Activated naive CD4-positive, alpha-beta T cell (primary cell): ENCODE data around the gene CCDC38.
"Not testable (repeated sequence)": the region's sequence is repeated elsewhere in the genome, so short reads cannot be mapped to it uniquely, and the experiment has no call there.

ENCODE experiments used
- DNase-seq, 4 experiments: peaks; one replicate each; lab custom pipeline; 2025; lab: John Stamatoyannopoulos, UW

CCDC38 gene

GRCh38 chr12:95882080-95882479 is 60.3 kb downstream of the CCDC38 start:
- no peak for DNase-seq

GRCh38 chr12:95881331-95881955 is 61.0 kb downstream of the CCDC38 start:
- no peak for DNase-seq

DNA sequence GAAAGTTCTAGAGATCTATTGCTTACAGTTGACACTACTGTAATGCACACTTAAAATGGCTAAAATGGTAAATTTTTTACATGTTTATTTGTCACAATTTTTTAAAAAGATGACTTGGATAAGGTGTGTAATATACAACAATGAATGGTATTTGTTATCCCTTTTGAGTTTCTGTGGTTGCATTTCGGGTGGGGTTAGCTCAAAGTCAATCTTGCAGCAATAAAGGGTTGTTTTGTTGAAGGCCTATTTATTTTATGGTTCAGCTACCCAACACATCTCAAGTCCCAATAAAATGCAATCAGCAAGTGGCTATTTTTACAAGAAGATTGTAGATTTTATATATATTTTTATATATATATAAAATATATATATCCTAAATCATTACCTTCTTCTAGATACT is 61.5 kb downstream of the CCDC38 start:
- no peak for DNase-seq

DNA sequence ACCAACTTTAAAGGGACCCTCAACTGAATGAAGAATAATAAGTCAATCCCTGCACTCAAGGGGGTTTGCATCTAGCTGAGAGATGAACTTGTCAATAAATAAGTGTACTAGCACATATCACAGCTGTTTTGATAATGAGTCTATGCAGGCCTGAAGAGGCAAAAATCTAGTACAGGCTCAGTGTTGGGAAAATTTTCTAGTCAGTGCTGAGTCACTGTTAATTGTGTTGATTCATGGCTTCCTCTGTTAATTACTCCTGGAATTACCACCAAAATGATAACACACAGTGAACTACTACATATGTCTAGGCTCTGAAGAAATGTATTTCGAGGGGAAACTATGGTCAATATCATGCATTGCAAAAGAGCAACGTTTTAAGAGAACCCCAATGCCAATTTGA is 64.8 kb downstream of the CCDC38 start:
- DNase-seq: no peak

GRCh38 chr12:95874452-95874851 is 68.0 kb downstream of the CCDC38 start:
- no peak for DNase-seq

DNA sequence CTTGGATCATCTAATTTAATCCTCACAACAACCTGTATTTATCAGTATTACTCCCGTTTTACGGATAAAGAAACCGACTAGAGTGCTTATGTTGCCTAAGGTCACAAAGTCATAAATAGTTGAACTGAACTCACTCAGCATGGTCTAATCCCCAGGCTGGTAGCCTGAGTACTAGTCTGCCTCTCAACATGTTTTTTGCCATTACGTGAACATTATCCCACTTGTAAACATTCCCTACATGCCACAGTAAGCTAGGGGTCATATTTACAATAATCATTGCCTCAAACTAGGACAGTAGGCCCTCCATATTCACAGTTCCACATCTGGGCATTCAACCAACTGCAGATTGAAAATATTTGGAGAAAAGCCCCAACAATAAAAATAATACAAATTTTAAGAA is 71.5 kb downstream of the CCDC38 start:
- no peak for DNase-seq

DNA sequence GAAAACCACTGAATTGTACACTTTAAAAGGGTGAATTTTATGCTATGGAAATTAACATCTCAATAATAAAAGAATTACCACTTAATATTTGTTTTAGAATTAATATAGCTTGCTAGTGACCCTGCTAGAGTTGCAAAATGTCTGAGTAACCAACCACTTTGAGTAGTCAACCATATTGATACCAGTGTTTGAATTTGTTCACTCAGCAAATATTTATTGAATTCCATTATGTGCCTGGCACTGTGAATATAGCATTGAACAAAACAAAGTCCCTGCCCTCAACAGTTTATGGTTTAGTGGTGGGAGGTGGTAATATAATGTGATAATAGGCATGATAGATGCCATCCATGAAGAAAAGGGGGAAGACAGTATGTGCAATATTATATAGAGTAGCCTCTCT is 79.1 kb downstream of the CCDC38 start:
- no peak for DNase-seq

- DNase-seq: no peak
These were observed 80.4 kb downstream of the CCDC38 start for GRCh38 chr12:95862038-95862437.

DNA sequence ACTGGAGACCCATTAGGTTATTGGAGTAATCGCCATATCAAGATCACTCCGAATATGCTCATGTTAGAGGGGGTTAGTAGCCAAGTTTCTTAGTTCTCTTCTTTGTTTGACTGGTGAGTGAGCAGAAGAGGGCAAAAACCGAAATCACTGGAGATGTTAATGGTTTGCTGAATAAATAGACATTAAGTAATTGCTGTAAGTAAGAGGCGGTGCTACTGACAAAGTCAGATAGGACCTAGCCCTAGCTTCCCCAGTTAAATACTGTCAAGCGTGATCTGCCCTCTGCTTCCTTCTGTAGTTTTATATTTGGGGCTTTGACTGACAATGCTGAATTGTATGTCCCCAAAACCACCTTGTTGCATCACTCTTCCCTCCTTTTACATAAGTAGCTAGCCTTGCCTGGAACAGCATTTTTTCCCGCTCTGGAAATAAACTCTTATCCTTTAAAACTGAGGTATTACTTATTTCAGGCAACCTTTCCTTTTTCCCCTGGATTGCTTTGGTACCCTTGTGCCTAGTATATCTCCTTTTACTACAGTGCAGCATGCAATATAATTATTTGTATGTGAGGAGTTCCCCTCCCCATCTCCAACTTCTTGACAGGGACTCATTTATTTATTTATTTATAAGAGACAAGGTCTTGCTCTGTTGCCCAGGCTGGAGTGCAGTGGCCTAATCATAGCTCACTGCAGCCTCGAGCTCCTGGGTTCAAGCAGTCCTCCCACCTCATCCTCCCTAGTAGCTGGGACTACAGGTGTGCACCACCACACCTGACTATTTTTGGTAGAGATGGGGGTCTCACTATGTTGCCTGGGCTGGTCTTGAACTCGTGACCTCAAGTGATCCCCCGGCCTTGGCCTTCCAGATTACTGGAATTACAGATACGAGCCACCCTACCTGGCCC is 82.2 kb downstream of the CCDC38 start:
- DNase-seq: no peak

- no peak for DNase-seq
These were observed 83.0 kb downstream of the CCDC38 start for GRCh38 chr12:95859344-95859816.

DNA sequence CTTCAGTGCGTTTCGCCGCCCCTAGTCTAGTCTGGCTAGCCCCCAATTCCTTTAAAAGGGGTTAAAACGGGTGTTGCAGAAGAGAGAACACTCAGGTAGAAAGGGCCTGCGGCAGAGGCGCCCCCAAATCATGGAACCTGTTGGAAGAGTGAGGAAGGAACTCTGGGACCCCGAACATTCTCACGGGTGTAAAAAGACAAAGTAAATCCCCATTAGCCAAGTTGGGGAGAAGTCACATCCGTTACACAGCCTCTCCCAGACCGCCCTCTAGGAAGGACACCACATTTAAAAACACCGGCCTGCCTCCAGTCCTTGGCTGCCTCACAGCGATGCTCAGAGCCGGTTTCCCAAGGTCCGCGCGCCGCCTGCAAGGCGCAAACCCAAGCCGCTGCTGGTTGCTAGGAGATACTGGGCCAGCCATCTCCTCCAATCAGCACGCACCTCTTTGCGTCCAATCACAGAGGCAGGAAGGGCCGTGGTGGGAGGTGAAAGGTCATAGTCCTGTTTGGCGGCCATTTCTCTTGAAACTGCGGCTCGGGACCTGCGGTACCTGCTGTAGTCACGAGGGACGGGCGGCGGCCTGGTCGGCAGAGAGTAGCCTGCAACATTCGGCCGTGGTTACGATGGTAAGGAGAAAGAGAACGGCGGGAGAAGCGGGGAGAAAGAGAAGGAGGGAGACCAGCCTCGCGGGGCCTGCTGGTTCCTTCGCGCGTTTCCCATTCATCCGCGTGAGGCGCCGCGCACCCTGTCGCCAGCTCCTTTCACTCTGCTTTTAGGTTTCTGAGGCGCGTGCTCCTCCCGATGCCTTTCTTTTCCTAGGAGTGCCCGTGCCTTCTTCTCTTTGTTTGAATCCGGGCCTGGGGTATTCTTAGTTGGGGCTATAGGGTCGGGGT is 83.7 kb downstream of the CCDC38 start, which contains the start of gene SNRPF:
TSS of gene SNRPF (plus strand) at position 502 of the 893 bp plus-strand sequence. CDS start at position 624, 122 bp downstream.
- DNase-seq: peak; percentile 83 to 89 (median 86)

GRCh38 chr12:95857799-95858198 is 84.6 kb downstream of the CCDC38 start:
- DNase-seq: no peak

GRCh38 chr12:95857156-95857555 is 85.3 kb downstream of the CCDC38 start:
- no peak for DNase-seq

DNA sequence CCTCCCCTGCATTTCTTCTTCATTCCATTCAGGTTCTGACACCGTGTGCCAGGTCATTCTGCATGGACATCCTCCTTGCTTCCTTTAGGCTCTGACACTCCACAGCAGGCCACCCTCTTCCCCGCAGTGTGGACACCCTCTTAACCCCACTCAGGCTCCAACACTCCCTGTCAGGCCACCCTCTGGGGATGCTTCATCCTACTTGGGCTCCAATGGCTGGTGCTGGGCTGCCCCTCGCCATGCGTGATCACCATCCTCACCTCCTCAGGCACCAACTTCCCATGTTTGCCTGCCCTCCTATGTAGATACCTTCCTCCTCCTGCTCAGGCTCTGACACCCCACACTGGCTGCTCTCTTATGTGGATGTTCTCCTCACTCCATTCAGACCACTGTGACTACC is 90.3 kb downstream of the CCDC38 start:
- no peak for DNase-seq

- DNase-seq: no peak
These were observed 90.8 kb downstream of the CCDC38 start for GRCh38 chr12:95851606-95852005.

DNA sequence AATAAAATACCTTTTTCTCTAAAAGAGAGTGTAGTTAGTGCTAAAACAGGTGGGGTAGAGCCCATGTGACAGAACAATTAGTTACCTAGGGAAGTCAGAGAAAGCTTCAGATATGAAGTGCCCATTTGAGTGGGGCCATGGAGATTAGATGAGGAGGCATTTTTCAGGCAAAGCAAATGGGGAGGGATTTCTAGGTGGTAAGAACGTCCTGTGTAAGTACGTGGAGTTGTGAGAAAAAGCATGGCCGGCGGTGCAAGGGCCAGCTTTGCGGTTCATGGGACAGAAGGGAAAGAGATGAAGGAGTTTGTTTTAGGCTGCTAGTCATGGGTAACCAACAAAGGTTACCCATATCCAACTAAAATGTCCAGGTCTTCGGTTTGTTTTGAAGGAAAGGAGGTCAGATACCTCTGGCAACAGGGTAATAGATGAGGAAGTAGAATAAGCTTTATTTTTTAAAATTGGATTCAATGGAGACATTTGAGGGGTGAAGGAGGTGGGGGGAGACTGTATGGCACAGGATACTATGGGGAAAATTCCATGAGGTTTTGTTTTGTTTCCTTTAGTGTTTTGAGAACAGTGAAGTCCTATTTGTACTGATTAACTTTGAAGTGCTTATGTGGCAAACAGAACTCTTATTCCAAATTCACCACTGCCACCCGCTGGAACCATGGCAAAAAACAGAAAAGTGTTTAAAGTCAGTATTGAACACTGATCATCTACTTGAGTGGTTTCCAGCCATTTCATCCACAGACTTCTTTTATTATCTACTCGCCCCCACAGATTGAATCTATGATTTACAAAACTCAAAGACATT is 93.6 kb downstream of the CCDC38 start:
- no peak for DNase-seq

DNA sequence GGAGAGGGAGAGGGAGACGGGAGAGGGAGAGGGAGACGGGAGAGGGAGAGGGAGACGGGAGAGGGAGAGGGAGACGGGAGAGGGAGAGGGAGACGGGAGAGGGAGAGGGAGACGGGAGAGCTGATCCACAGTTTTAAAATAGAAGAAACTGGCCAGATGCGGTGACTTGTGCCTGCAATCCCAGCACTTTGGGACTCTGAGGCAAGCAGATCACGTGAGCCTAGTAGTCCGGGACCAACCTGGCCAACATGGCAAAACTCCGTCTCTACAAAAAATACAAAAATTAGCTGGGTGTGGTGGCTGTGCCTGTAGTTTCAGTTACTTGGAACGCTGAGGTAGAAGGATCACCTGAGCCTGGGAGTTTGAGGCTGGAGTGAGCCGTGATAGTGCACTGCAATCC is 100.0 kb downstream of the CCDC38 start:
- DNase-seq: not testable (repeated sequence)

GRCh38 chr12:95838125-95838524 is 104.3 kb downstream of the CCDC38 start:
- DNase-seq: no peak

DNA sequence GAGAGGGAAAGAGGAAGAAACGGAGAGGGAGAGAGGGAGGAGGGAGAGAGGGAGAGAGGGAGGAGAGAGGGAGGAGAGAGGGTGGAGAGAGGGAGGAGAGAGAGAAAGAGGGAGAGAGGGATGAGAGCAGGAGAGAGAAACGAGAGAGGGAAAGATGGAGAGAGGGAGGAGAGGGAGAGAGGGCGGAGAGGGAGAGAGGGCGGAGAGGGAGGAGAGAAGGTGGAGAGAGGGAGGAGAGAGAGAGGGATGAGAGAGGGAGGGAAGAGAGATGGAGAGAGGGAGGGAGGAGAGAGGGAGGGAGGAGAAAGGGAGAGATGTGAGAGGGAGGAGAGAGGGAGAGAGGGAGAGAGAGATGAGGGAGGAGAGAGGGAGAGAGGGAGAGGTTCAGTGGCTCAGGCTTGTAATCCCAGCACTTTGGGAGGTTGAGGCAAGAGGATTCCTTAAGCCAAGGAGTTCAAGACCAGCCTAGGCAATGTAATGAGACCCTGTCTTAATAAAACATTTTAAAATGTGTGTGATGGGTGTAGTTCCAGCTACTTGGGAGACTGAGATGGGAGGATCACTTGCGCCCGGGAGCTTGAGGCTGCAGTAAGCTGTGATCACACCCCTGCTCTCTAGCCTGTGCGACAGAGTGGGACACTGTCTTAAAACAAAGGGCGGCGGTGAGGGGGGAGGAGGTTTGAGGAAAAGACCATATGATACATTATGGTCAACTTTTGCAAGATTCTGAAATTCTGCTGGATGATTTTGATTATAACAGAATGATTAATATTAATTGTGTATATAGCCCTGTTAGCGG is 105.0 kb downstream of the CCDC38 start:
- DNase-seq: no peak

- DNase-seq: no peak
These were observed 105.7 kb downstream of the CCDC38 start for GRCh38 chr12:95836630-95837239.
